DOHH2 (cell line): Measurements from ENCODE around the gene BTRC.
"Not testable (repeated sequence)": the region's sequence is repeated elsewhere in the genome, so short reads cannot be mapped to it uniquely, and the experiment has no call there.

Experiments used
- H3F3A ChIP-seq: fragments of 200-600 bp; sonication (generic), shearing (Covaris generic); 2 replicates; pipeline ENCODE4 v1.6.0; 2016; ENCODE audit warnings: antibody characterized with exemption, mild to moderate bottlenecking; ENCODE audit not compliant: control insufficient read depth, insufficient read depth
- H3K27ac ChIP-seq: fragments of 200-600 bp; sonication (generic); 2 replicates; pipeline ENCODE4 v1.5.1; 2014; ENCODE audit warnings: low read depth, mild to moderate bottlenecking, low read length, moderate library complexity
- H3K27me3 ChIP-seq: fragments of 200-600 bp; sonication (generic); 2 replicates; pipeline ENCODE4 v1.6.1; 2014; ENCODE audit warnings: mild to moderate bottlenecking, low read length, mixed read lengths; ENCODE audit not compliant: control insufficient read depth
- H3K36me3 ChIP-seq: fragments of 200-600 bp; sonication (generic); 2 replicates; pipeline ENCODE4 v1.6.1; 2014; ENCODE audit warnings: mild to moderate bottlenecking, low read length, moderate library complexity, mixed read lengths; ENCODE audit not compliant: control insufficient read depth
- H3K4me1 ChIP-seq: fragments of 200-600 bp; sonication (generic); 2 replicates; pipeline ENCODE4 v1.6.1; 2014; ENCODE audit warnings: mild to moderate bottlenecking, low read length, mixed read lengths; ENCODE audit not compliant: control insufficient read depth
- H3K4me2 ChIP-seq: fragments of 200-600 bp; sonication (generic); 2 replicates; pipeline ENCODE4 v1.6.0; 2014; ENCODE audit warnings: mild to moderate bottlenecking, low read length, moderate library complexity
- H3K4me3 ChIP-seq: fragments of 200-600 bp; sonication (generic); 2 replicates; pipeline ENCODE4 v1.5.1; 2014; ENCODE audit warnings: mild to moderate bottlenecking, low read length, mixed read lengths
- H3K79me2 ChIP-seq: fragments of 200-600 bp; sonication (generic); 2 replicates; pipeline ENCODE4 v1.6.1; 2014; ENCODE audit warnings: mild to moderate bottlenecking, low read length, mixed read lengths; ENCODE audit not compliant: control insufficient read depth
- H3K9me2 ChIP-seq: fragments of 200-600 bp; sonication (generic); replicated peaks from 2 replicates; pipeline ENCODE4 v1.6.1; 2014; ENCODE audit warnings: mild to moderate bottlenecking, low read length, mixed read lengths; ENCODE audit not compliant: control insufficient read depth
- H3K9me3 ChIP-seq: fragments of 200-600 bp; sonication (generic); 2 replicates; pipeline ENCODE4 v1.6.1; 2014; ENCODE audit warnings: antibody characterized with exemption, low read length, mixed read lengths; ENCODE audit not compliant: control insufficient read depth, insufficient read depth
- H4K20me1 ChIP-seq: fragments of 200-600 bp; sonication (generic); 2 replicates; pipeline ENCODE4 v1.6.0; 2014; ENCODE audit warnings: low read depth, mild to moderate bottlenecking, antibody characterized with exemption, low read length, moderate library complexity; ENCODE audit not compliant: control insufficient read depth, insufficient read depth
- EZH2phosphoT487 ChIP-seq: fragments of 200-600 bp; sonication (generic); IDR thresholded peaks from 2 replicates; pipeline ENCODE4 v1.6.1; 2017; ENCODE audit warnings: borderline replicate concordance, mild to moderate bottlenecking, antibody characterized with exemption, low read length, moderate library complexity, mixed read lengths
- TF ChIP-seq, protein P1 (sequence below): fragments of 200-600 bp; sonication (generic); IDR thresholded peaks from one replicate; pipeline ENCODE4 v1.5.1; 2014; ENCODE audit warnings: antibody characterized with exemption, mild to moderate bottlenecking, low read depth, low read length; ENCODE audit not compliant: poor library complexity, severe bottlenecking

BTRC gene

DNA sequence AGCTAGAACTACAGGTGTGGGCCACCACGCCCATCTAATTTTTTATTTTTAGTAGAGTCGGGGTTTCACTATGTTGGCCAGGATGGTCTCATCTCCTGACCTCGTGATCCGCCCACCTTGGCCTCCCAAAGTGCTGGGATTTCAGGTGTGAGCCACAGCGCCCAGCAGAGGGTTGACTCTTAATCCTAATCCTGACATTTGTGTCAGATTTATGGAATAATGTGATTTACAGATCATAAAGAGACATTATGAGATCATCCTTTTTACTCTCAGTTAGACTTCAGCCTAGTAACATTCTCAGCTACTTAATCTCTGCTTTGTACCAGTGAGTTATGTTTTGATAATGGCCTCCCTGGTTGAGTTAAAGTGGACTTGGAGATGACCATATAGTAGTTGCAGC is 2.2 kb downstream of the BTRC start:
- Histone ChIP-seq H3F3A (no peaks in the 10 kb centered on the region), H4K20me1 (no peaks in the 10 kb centered on the region), H3K27ac (no peak overlapping the region), H3K9me3 (no peaks in the 10 kb centered on the region), H3K4me3 (no peak overlapping the region), H3K4me2 (no peak overlapping the region), H3K27me3 (no peaks in the 10 kb centered on the region), H3K9me2 (no peaks in the 10 kb centered on the region), H3K4me1 (peaks cover 13% of the 10 kb centered on the region), H3K79me2 (peaks cover 20% of the 10 kb centered on the region), H3K36me3 (peaks cover 3% of the 10 kb centered on the region; the same call in 1 of the 2 replicates)
- no peak for TF ChIP-seq EZH2phosphoT487

DNA sequence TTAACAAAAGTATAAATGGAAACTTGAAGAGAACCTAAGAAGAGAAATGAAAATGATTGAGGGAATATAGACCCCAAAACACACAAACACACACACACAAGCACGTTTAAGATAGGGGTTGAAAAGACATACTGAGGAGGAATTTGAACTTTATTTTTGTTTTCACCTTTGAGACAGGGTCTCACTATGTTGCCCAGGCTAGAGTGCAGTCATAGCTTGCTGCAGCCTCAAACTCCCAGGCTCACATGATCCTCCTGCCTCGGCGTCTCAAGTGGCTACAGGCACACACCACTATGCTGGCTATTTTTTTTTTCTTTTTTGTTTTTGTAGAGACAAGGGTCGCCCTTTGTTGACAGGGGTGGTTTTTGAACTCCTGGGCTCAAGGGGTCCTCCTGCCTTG is 4.0 kb downstream of the BTRC start:
- Histone ChIP-seq H3K9me3 (no peaks in the 10 kb centered on the region), H3K79me2 (peaks cover 26% of the 10 kb centered on the region), H3K4me1 (peaks cover 13% of the 10 kb centered on the region), H3K27me3 (no peaks in the 10 kb centered on the region), H4K20me1 (no peaks in the 10 kb centered on the region), H3K9me2 (no peaks in the 10 kb centered on the region), H3K27ac (no peak overlapping the region), H3F3A (no peaks in the 10 kb centered on the region), H3K4me2 (no peak overlapping the region), H3K4me3 (no peak overlapping the region), H3K36me3 (peaks cover 3% of the 10 kb centered on the region; the same call in 1 of the 2 replicates)
- TF ChIP-seq EZH2phosphoT487, result no peak
- TF ChIP-seq, protein P1, sequence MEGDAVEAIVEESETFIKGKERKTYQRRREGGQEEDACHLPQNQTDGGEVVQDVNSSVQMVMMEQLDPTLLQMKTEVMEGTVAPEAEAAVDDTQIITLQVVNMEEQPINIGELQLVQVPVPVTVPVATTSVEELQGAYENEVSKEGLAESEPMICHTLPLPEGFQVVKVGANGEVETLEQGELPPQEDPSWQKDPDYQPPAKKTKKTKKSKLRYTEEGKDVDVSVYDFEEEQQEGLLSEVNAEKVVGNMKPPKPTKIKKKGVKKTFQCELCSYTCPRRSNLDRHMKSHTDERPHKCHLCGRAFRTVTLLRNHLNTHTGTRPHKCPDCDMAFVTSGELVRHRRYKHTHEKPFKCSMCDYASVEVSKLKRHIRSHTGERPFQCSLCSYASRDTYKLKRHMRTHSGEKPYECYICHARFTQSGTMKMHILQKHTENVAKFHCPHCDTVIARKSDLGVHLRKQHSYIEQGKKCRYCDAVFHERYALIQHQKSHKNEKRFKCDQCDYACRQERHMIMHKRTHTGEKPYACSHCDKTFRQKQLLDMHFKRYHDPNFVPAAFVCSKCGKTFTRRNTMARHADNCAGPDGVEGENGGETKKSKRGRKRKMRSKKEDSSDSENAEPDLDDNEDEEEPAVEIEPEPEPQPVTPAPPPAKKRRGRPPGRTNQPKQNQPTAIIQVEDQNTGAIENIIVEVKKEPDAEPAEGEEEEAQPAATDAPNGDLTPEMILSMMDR, result no peak

DNA sequence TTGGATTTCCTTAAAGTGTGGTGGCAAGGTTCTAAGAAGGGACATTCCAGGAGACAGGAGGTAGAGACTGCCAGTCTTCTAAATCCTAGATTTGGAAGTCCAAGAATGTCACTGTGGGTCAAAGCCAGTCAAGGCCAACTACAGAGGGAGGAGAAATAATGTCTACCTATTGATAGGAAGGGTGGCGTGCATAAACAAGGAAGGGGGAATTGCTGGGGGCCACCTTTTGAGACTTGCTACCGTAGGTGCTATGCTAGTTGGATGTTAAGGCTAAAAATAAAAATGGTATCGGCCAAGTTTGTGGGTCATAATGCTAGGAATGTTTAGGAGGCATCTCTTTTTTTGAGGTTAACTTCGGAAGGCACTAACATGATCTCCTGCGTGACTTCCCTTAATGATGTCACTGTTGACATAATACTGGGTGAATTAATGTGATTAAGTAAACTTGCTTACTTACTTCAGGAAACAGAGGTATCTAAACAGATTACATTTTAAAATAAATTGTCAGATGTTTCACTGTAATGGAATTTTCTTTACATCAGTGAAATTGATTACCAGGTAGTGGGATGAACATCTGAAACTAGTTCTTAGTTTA is 4.8 kb downstream of the BTRC start:
- Histone ChIP-seq H3K4me3 (no peak overlapping the region), H3K9me3 (no peaks in the 10 kb centered on the region), H3K4me2 (no peak overlapping the region), H3K79me2 (peaks cover 26% of the 10 kb centered on the region), H3F3A (no peaks in the 10 kb centered on the region), H3K27ac (no peak overlapping the region), H3K36me3 (peaks cover 3% of the 10 kb centered on the region; the same call in 1 of the 2 replicates), H4K20me1 (no peaks in the 10 kb centered on the region), H3K27me3 (no peaks in the 10 kb centered on the region), H3K4me1 (peaks cover 16% of the 10 kb centered on the region; the same call in 1 of the 2 replicates), H3K9me2 (no peaks in the 10 kb centered on the region)
- TF ChIP-seq, protein P1, result no peak
- no peak for TF ChIP-seq EZH2phosphoT487

DNA sequence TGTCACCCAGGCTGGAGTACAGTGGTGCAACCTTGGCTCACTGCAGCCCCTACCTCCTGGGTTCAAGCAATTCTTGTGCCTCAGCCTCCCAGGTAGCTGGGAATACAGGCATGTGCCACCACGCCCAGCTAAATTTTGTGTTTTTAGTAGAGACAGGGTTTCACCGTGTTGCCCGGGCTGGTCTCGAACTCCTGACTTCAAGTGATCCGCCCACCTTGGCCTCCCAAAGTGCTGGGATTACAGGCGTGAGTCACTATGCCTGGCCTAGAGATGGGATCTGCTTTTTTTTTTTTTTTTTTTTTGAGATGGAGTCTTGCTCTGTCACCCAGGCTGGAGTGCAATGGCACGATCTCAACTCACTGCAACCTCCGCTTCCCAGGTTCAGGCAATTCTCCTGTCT is 6.1 kb downstream of the BTRC start:
- H3K4me2 ChIP-seq, H3K9me2 ChIP-seq, H3K4me3 ChIP-seq, H3K36me3 ChIP-seq, H3K4me1 ChIP-seq, H3F3A ChIP-seq, H3K9me3 ChIP-seq, H4K20me1 ChIP-seq, H3K27me3 ChIP-seq, H3K27ac ChIP-seq: not testable (repeated sequence)
- peaks cover 20% of the 10 kb centered on the region; the same call in 1 of the 2 replicates for H3K79me2 ChIP-seq

DNA sequence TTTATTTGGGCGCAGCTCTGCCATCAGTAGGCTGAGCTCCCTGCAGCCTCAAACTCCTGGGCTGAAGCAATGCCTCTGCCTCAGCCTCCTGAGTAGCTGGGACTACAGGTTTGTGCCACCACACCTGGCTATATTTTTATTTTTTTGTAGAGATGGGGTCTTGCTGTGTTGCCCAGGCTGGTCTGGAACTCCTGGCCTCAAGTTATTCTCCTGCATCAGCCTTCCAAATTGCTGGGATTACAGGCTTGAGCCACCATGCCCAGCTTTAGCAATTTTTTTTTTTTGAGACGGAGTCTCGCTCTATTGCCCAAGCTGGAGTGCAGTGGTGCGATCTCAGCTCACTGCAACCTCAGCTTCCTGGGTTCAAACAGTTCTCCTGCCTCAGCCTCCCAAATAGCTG is 6.9 kb downstream of the BTRC start:
- H3K4me2 ChIP-seq, H3K27me3 ChIP-seq, H3K9me2 ChIP-seq, H3K4me1 ChIP-seq, H3K27ac ChIP-seq, H3K36me3 ChIP-seq, H3F3A ChIP-seq, H3K4me3 ChIP-seq, H4K20me1 ChIP-seq, H3K9me3 ChIP-seq: not testable (repeated sequence)
- peaks cover 15% of the 10 kb centered on the region; the same call in 1 of the 2 replicates for H3K79me2 ChIP-seq
